Spleen (tissue), 7 donors: ENCODE data around the gene SCN8A.

Experiments
- CTCF ChIP-seq, 11 experiments: fragments of 200-600 bp in 7 of 11; fragments of 450-650 bp in 4 of 11; sonication (generic) in 4 of 11; IDR thresholded peaks in 8 of 11; conservative IDR thresholded peaks in 3 of 11; 1 replicate in 7 of 11; 2 replicates in 4 of 11; pipeline versions ENCODE4 v1.4.0 to v1.8.0; 2016 to 2021; ENCODE audit warnings: antibody characterized with exemption in 11 of 11, inconsistent platforms in 4 of 11, mild to moderate bottlenecking in 1 of 11
- POLR2A ChIP-seq, 3 donors: fragments of 450-650 bp; IDR thresholded peaks; one replicate each; pipeline ENCODE4 v1.5.1; 2017; ENCODE audit warnings: antibody characterized with exemption in 3 of 3, mild to moderate bottlenecking in 1 of 3
- donor health status: DM: no; HTN: no; CAD: no; lungs with moderate emphysema.
- donor health status: DM: no; HTN: no; CAD: no.
- donor health status: DM: no; HTN: no; CAD: no.

DNA sequence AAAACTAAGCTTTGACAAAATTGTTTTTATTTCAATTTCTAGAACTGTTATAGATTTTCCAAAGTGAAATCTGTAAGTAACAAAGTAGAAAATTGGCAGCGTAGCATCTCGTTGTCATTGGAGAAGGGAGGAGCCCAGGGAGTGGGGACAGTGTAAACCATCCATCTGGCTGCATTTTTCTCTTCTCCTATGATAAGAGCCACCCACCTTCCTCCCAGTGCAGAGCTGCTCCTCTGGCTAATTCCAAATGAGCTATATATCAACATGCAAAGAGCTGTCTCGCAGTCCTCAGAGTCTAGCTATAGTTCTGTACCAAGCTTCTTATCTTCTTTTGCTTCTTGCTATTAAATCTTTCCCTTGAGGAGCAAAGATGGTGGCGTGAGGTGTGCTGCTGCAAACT is 56.6 kb downstream of the SCN8A start:
- no peak for TF ChIP-seq CTCF (IDR thresholded peaks at IDR 0.05 in 8 of 11, conservative IDR thresholded peaks at IDR 0.05 in 3 of 11)
- no peak for TF ChIP-seq POLR2A (IDR thresholded peaks at IDR 0.05)
